Activated CD8-positive, alpha-beta T cell treated with anti-CD3 and anti-CD28 coated beads for 36 hours (primary cell): ENCODE results near the gene ZFP36L2. TPM values are rescaled to one million over a fixed set of nuclear protein-coding genes. Genes with fewer than 3 reads are reported as not detected.
A peak's percentile ranks its signal among the peaks of the same experiment; 100 is the strongest.
"Not testable (repeated sequence)": the region's sequence is repeated elsewhere in the genome, so short reads cannot be mapped to it uniquely, and the experiment has no call there.

ENCODE experiments used
- ATAC-seq: fragments of 200-7000 bp; cut with Tn5 transposase; one replicate; pipeline ENCODE4 v1.10.0; 2021; ENCODE audit warnings: mild to moderate bottlenecking, moderate library complexity
- CTCF ChIA-PET: fragments of 350-600 bp; sonication (Branson Sonifier 250); formaldehyde crosslinking; loops from one replicate; lab custom pipeline; 2021; ENCODE audit warnings: antibody characterized with exemption; lab: Charles Lee
- POLR2A ChIA-PET: fragments of 350-600 bp; sonication (Branson Sonifier 250); formaldehyde crosslinking; loops from one replicate; lab custom pipeline; 2021; ENCODE audit warnings: antibody characterized with exemption; lab: Charles Lee
- DNase-seq: peaks from one replicate; pipeline ENCODE4 v3.0.0-alpha.2; 2020
- H3K27ac Mint-ChIP-seq: one replicate; pipeline ENCODE4 v1.8.0; 2021; ENCODE audit warnings: mild to moderate bottlenecking, mixed read lengths
- H3K27me3 Mint-ChIP-seq: one replicate; pipeline ENCODE4 v1.8.0; 2021; ENCODE audit warnings: mixed read lengths
- H3K36me3 Mint-ChIP-seq: one replicate; pipeline ENCODE4 v1.8.0; 2021; ENCODE audit warnings: low read depth, mixed read lengths
- H3K4me1 Mint-ChIP-seq: one replicate; pipeline ENCODE4 v1.8.0; 2021; ENCODE audit warnings: low read depth, mixed read lengths
- H3K4me3 Mint-ChIP-seq: one replicate; pipeline ENCODE4 v1.8.0; 2021; ENCODE audit warnings: mild to moderate bottlenecking, moderate library complexity, mixed read lengths
- H3K9me3 Mint-ChIP-seq: one replicate; pipeline ENCODE4 v1.8.0; 2021; ENCODE audit warnings: mixed read lengths
- intact Hi-C: fragments of 100-400 bp; cut with micrococcal nuclease; formaldehyde crosslinking; loops from one replicate; pipeline ENCODE4 v1.10.0; 2022
- total RNA-seq, 2 experiments: library from RNA; stranded (reverse); gene quantifications; one replicate each; pipeline ENCODE4 v1.2.3, GENCODE V29; 2021
- TF ChIP-seq, protein P1 (sequence below): fragments of 200-600 bp; IDR thresholded peaks from one replicate; pipeline ENCODE4 v1.8.0; 2022; ENCODE audit warnings: antibody characterized with exemption, mild to moderate bottlenecking

ZFP36L2 gene
- total RNA-seq, 2 experiments from 2014 or later: 102 to 106 TPM

DNA sequence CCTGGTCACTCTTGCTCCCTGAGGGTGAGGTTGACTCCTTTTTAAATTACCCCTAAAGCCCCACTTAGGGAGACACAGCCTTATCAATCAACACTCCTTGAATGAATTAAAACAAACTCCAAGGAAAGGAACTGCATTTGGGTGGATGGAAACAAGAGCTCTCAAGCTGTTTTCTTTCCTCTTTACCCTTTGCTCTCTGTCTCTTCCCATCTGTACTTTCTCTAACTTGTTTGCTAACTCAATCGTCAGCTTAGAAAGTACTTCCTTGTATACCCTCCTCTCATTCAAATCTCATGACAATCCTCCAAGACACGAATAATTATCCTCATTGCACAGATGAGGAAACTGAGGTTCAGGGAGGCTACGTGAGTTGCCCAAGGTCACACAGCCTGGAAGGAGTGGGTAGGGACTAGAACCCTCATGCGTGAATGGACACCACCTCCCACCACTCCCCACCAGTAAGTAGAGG lies 32.7 kb downstream of the ZFP36L2 start:
- intact Hi-C loops: loop anchor here (2.0 kb wide), 2 partner anchors 19 to 57 kb away; no protein-coding TSS in a partner anchor

DNA sequence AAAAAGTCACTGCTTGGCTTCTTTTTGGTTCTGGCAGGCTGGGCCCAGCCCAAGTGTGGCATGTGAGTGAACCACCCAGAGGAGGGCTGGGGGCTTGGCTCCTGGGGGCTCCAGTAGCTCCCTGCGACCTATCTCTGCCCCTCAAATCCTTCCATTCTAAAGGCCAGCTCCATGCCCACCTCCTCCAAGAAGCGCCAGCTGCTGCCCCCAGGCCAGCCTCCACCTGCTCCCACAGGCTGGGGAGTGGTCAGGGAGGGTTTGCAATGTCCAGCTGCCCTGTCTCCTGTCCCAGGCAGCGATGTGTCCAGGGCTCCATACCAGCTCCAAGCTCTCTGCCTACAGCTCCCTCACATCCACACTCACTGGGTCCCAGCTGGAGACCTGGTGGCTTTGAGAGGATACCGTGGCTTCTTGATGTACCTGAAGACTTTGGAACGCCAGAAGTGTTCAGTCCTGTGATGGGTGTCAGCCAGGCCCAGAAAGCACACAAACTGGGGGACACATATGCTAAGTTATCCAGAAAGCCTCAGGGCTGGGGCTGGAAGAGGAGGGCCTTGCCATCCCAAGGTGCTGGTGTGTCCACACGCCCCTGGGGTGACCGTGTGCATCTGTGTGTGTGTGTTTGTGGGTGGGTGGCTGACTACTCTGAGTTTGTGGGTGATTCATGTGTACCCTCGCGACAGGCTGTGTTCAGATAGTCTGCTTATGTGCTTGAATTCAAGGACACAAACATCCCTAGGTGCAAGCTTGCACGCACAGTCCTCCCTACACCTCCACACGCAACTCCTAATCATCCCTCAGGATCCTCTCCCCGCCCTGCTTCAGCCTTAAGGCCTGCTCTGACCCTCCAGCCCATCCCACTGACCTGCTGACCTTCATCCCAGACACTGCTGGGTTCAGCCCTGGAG lies 33.4 kb downstream of the ZFP36L2 start:
- Mint-ChIP-seq H3K9me3 (no peaks in the 10 kb centered on the region), H3K4me1 (peaks cover 59% of the 10 kb centered on the region), H3K4me3 (peak overlapping the region; percentile 67), H3K36me3 (no peaks in the 10 kb centered on the region), H3K27ac (peak overlapping the region; percentile 87), H3K27me3 (no peaks in the 10 kb centered on the region)
- TF ChIP-seq, protein P1, sequence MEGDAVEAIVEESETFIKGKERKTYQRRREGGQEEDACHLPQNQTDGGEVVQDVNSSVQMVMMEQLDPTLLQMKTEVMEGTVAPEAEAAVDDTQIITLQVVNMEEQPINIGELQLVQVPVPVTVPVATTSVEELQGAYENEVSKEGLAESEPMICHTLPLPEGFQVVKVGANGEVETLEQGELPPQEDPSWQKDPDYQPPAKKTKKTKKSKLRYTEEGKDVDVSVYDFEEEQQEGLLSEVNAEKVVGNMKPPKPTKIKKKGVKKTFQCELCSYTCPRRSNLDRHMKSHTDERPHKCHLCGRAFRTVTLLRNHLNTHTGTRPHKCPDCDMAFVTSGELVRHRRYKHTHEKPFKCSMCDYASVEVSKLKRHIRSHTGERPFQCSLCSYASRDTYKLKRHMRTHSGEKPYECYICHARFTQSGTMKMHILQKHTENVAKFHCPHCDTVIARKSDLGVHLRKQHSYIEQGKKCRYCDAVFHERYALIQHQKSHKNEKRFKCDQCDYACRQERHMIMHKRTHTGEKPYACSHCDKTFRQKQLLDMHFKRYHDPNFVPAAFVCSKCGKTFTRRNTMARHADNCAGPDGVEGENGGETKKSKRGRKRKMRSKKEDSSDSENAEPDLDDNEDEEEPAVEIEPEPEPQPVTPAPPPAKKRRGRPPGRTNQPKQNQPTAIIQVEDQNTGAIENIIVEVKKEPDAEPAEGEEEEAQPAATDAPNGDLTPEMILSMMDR: no peak
- ChIA-PET CTCF (interaction anchor here (0.6 to 3.3 kb wide), 25 partner anchors 9 to 76 kb away, joined by 3 to 19 read pairs (median 4); no protein-coding TSS in a partner anchor), POLR2A (interaction anchor here (0.7 to 3.0 kb wide), 9 partner anchors 13 to 36 kb away, joined by 3 to 18 read pairs (median 5); no protein-coding TSS in a partner anchor)
- intact Hi-C loops: loop anchor here (2.0 kb wide), 1 partner anchor 18 kb away; no protein-coding TSS in a partner anchor
- ATAC-seq (no peak), DNase-seq (peak; percentile 46)

More for the DNA sequence above, 32.7 kb downstream of the ZFP36L2 start:
- ChIA-PET CTCF (interaction anchor here (0.9 to 3.3 kb wide), 9 partner anchors 23 to 66 kb away, joined by 4 to 14 read pairs (median 6); no protein-coding TSS in a partner anchor), POLR2A (interaction anchor here (0.7 to 3.0 kb wide), 6 partner anchors 19 to 35 kb away, joined by 3 to 18 read pairs (median 5); no protein-coding TSS in a partner anchor)
- ATAC-seq (no peak), DNase-seq (no peak)
- H3K27me3 Mint-ChIP-seq: no peaks in the 10 kb centered on the region
- TF ChIP-seq, protein P1: no peak
- no peaks in the 10 kb centered on the region for H3K36me3 Mint-ChIP-seq
- H3K4me3 Mint-ChIP-seq: peak overlapping the region; percentile 67
- peaks cover 57% of the 10 kb centered on the region for H3K4me1 Mint-ChIP-seq
- H3K9me3 Mint-ChIP-seq: no peaks in the 10 kb centered on the region
- peak overlapping the region; percentile 87 for H3K27ac Mint-ChIP-seq

DNA sequence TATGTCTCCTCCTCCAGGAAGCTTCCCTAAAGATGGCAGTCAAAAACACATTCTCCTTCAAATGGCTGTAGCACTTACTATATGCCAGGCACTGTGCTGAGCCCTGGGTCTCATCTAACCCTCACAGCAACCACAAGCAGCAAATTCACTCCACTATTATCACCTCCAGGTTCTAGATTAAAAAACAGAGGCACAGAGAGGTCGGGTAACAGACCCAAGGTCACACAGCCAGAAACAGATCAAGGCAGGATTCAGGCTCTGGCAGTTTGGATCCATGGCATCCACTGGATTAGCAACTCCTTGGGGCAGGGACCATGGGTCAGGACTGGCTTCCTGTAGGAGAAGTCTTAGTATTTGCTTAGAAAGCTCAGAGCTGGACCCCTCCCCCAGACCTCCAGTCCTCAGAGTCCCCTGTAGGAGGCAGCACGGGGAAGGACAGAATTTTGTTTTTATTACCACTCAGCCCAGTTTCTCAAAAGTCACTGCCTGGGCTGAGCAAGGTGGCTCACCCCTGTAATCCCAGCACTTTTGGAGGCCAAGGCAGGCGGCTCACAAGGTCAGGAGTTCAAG lies 34.4 kb downstream of the ZFP36L2 start:
- Mint-ChIP-seq H3K9me3 (no peaks in the 10 kb centered on the region), H3K27me3 (no peaks in the 10 kb centered on the region), H3K27ac (peak overlapping the region; percentile 64), H3K4me1 (peaks cover 62% of the 10 kb centered on the region), H3K4me3 (no peak overlapping the region), H3K36me3 (no peaks in the 10 kb centered on the region)
- peak; percentile 68 for DNase-seq
- intact Hi-C loops: loop anchor here (2.0 kb wide), 1 partner anchor 17 kb away; no protein-coding TSS in a partner anchor
- ChIA-PET CTCF (interaction anchor here (0.6 to 3.3 kb wide), 18 partner anchors 10 to 75 kb away, joined by 3 to 19 read pairs (median 5); no protein-coding TSS in a partner anchor), POLR2A (interaction anchor here (0.6 to 2.2 kb wide), 6 partner anchors 12 to 1000 kb away, joined by 3 to 12 read pairs (median 4); no protein-coding TSS in a partner anchor)
- TF ChIP-seq, protein P1: peak; percentile 51
- ATAC-seq: no peak

DNA sequence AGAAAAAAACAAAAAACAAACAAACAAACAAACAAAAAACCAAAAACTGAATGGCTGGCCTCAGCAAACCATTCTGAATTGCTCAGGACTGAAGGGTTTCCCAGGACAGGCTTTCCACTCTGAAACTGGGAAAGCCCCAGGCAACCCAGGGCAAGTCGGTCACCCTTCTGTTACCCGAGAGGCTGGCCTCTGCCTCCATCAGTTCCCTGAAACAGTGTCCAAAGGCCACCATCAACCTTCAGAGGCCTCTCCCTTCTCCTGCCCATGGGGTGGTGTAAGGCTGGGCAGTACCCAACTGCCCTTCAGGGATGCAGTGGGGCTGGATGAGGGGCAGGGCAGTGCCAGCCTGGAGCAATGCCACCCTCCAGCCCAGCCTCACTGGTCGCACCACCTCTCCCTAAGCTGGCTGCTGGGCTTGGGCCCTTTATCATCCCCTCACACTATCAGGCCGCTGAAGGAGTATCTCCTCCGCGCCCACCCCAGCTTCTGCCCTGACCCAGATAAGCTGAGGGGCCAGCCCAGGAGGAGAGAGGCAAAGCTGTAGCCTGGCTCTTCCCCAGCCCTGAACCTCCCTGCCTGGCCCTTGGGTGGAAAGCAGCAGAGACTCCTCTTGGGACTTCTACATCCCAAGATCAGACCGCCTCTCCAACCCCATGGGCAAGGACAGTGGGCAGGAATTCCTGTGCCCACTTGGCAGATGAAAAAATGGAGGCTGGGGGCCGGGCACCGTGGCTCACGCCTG lies 35.9 kb downstream of the ZFP36L2 start:
- intact Hi-C loops: no loop called here
- no peaks in the 10 kb centered on the region for H3K9me3 Mint-ChIP-seq
- H3K4me3 Mint-ChIP-seq: no peak overlapping the region
- POLR2A ChIA-PET: interaction anchor here (3.3 kb wide), 1 partner anchor 15 kb away, joined by 12 read pairs; no protein-coding TSS in a partner anchor
- H3K27me3 Mint-ChIP-seq: no peaks in the 10 kb centered on the region
- no peak for ATAC-seq
- TF ChIP-seq, protein P1: no peak
- no peaks in the 10 kb centered on the region for H3K36me3 Mint-ChIP-seq
- no peak for DNase-seq
- peaks cover 62% of the 10 kb centered on the region for H3K4me1 Mint-ChIP-seq
- CTCF ChIA-PET: interaction anchor here (0.6 to 3.3 kb wide), 3 partner anchors 13 to 62 kb away, joined by 3 to 14 read pairs (median 4); no protein-coding TSS in a partner anchor
- no peak overlapping the region for H3K27ac Mint-ChIP-seq

DNA sequence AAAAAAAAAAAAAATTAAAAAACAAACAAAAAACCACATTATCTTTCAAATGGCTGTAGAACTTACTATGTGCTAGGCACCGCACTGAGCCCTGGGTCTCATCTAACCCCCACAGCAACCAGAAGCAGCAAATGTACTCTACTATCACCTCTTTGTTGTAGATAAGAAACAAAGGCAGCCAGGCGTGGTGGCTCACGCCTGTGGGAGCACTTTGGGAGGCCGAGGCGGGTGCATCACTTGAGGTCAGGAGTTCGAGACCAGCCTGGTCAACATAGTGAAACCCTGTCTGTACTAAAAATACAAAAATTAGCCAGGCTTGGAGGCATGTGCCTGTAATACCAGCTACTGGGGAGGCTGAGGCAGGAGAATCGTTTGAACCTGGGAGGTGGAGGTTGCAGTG lies 36.5 kb downstream of the ZFP36L2 start:
- H3K4me3 Mint-ChIP-seq, H3K27ac Mint-ChIP-seq, H3K36me3 Mint-ChIP-seq, H3K27me3 Mint-ChIP-seq, H3K9me3 Mint-ChIP-seq, intact Hi-C loops, DNase-seq, ATAC-seq: not testable (repeated sequence)
- ChIA-PET CTCF (interaction anchor here (1.6 kb wide), 1 partner anchor 20 kb away, joined by 3 read pairs; no protein-coding TSS in a partner anchor), POLR2A (interaction anchor here (3.3 kb wide), 1 partner anchor 15 kb away, joined by 12 read pairs; no protein-coding TSS in a partner anchor)
- H3K4me1 Mint-ChIP-seq: peaks cover 63% of the 10 kb centered on the region
